ENCODE measurements around the gene RBM26.

Gene RBM26

DNA sequence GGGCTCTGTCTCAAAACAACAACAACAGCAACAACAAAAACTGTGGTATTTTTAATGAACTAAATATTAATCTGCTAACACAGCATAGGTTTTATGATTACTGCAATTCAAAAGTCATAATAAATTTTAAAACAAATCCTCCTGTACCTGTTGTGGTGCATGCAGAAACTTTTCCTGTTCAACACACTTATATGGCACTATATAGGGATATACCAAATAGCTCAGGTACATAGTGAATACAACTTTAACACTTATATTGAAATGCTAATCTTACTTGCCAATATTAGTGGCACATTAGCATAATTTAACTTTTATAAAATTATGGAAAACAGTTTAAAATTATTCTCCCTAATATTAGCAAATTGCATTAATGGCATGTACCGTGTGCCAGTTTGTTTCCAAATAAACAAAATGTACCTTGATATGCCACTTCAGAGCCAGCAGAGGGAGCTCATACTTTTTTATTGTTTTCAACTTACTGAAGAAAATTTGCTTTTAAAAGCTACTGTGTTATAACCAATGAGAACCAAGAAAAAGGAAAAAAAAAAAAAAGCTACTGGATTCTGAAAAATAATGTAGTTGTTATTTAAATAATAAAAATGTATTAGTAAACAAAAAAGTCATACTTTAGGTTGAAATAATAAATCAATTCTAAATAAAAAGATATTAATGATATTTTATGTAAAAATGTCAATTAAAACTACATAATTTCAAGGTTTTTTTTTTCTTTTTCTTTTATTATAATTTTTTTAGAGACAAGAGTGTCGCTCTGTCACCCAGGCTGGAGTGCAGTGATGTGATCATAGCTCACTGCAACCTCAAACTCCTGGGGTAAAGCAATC lies 18.0 kb upstream of the RBM26 start:
- DNase-seq: no peak

DNA sequence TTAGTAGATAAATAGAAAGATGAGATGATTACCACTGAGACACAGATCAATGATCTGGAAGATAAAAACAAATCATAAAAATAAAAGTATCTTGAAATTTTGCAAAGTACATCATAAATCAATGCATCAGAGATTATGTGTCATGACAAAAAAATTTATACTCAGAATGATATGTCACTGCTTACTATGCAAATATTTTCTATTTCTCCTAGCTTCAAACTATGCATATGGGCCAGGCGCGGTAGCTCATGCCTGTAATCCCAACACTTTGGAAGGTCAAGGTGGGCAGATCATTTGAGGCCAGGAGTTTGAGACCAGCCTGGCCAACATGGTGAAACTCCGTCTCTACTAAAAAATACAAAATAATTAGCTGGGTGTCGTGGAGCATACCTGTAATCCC lies 17.3 kb upstream of the RBM26 start:
- ATAC-seq (no peak), DNase-seq (no peak)

More for the DNA sequence above, 18.0 kb upstream of the RBM26 start:
- no peak for ATAC-seq

DNA sequence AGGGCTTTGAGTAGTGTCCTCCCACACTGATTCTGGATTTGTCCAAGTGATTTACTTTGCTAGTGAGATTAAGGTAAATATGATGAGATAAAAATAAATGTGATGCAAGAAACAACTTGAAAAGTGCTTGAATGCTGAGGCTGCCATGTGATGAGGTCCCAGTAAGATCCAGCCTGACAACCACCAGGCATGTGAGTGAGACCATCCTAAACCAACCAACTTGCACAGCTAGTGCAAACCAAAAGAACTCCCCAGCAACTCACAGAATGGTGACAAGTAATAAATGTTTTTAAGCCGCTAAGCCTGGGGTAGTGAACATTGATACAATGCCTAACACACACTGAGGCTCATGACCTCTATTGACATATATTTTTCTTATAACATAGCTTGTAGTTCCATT lies 13.3 kb upstream of the RBM26 start:
- DNase-seq: no peak
- ATAC-seq: no peak

DNA sequence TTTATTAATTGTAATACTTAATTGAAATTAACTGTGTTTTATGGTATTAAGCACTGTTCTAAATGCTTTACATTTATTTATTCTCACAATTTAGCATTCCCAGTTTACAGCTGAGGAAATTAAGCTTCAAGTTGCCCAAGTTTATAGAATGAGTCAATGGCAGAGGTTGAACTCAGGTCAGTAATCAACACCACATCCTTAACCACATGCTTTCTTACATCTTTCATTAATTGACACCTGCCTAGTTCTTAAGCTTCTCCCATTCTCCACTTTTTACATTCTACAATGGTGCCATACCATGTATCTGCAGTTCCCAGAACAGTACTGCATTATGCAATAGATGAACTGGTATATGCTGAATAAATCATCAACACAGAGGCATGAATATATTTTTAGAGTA lies 11.7 kb upstream of the RBM26 start:
- no peak for DNase-seq

DNA sequence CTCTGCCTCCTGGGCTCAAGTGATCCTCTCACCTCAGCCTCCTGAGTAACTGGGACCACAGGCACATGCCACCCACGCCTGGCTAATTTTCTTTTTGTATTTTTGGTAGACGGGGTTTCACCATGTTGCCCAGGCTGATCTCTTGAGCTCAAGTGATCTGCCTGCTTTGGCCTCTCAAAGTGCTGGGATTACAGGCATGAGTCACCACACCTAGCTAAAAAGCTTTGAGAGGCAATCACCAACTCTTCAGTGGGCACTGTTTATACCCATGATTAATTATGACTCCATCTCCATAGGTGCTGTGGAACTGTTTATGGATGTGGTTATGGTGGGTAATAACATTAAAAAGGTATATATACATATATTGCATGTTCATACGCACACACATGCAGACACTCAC lies 7.5 kb upstream of the RBM26 start:
- ATAC-seq (peak; percentile 40), DNase-seq (no peak)

More for the DNA sequence above, 11.7 kb upstream of the RBM26 start:
- ATAC-seq: no peak

DNA sequence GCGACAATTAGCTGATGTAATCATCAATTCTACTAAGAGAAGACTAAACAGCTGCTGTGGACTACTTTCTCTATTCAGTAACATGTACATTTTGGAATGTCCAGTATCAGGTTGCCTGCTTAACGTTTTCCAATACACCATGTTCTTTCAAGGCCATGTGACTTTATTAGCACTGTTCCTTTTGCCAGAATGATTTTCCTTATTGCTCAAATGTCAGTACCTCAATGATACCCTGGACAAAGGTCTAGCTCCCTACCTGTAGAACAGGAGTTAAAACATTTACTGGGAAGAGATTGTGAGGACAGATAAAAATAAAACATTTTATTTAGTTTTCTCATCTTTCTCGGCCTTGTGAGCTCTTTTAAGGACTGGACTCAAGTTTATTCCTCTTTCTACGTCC lies 3.8 kb upstream of the RBM26 start:
- ATAC-seq: no peak
- no peak for DNase-seq

DNA sequence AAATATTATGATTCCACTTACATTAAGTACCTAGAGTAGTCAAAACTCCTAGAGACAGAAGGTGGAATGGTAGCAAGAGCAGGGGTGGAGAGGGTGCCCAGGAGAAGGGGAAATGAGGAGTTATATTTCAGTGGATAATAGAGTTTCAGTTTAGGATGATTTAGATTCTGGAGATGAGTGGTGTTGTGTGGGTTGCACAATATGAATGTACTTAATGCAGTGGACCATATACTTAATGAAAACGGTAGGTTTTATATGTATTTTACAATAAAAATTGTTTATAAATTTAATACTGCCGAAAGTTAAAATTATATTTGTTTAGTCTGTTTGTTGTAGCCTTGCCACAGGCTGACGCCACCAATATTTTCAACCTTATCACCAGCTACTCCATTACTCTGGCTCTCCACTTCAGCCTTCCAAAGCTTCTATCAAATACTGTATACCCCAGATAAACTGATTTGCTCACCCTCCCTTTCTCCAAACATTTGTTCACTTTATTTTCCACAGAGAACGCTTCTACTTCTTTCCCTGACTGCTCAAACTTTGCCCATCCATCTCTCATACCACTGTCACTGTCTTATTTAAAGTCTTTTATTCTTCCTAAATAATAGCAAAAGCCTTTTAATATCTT lies 1.4 kb upstream of the RBM26 start:
- DNase-seq (no peak), ATAC-seq (no peak)

DNA sequence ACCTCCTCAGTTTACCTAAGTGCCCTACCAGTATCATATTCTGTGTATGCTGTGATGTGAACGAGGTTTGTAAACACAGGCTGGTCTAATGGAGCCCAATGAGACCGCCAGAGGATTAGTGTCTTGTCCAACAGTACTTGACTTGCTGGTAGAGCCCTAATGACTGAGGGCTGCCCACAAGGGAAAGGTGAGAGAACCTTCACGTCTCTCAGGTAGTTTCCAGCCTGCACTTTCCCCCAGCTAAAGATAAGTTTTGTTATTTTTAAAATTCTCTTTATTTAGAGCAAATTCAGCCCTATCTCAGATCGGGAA lies 498 bp upstream of the RBM26 start:
- DNase-seq: no peak
- peak; percentile 35 for ATAC-seq

DNA sequence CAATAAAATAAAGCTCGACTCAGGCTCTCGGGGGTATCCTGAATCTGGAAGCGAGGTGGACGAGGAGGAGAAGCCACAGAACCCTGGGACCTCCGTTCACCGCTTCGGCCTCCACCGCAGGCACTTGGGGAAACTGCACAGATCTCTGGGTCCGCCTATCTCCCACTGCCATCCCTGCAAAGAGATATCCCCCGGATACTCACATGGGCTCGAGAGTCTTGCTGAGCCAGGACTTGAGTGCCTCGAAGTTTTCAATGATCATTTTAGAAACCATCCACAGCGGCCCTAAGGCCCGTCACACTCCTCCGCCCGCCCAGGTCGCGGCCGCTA lies 589 bp downstream of the RBM26 start:
- ATAC-seq (peak; percentile 47), DNase-seq (no peak)

DNA sequence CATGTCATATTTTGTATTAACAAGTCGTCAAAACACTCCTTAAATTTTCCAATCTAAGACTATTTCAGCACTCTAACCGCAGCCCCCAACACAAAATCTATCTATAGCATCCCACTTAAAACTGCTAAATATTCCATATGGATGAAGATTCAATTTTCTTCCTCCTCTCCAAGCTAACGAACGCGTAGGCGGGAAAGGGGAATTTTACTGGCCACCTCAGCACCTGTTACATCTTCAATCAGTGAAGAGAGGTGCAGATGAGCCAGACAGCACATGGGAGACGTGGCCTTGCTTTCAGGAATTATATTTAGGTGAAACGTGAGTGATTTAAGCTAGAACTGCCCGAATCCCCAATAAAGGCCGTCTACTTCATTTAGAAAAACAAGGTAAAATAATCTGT lies 1.1 kb downstream of the RBM26 start:
- ATAC-seq (no peak), DNase-seq (peak; percentile 58)

DNA sequence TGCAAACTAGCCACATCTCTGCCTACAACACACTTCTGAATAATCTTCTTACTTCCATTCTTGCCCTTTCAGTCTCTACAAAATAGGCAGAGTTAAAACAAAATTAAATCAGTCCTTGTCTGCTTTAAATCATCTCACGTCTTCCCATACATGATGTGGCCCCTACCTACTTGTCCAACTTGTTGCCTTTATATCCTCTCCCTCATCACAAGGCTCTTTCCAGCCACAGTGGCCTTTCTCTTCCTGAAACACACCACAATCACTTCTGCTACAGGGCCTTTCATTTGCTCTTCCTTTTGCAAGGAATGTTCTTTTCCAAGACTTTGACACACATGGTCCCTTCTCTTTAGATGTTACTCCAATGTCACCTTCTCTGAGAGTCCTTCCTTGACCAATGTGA lies 1.7 kb downstream of the RBM26 start:
- ATAC-seq (no peak), DNase-seq (no peak)

DNA sequence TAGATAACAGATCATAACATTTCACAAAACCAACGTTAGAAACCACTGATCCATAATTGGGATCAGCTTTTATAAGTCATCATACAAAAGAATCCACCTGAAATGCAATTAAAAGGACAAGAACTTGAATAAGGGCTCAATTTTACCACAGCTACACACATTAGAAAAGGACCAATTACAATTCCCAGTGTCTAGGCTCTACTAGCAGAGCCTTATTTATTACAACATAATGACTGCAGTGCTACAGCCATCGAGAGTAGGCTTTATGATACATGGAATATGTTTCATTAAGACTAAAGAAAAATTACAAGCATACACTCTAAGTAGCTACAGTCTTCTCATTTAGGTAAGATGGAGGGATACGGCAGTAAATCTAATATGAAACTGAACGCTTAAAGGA lies 2.9 kb downstream of the RBM26 start:
- DNase-seq: no peak
- no peak for ATAC-seq

DNA sequence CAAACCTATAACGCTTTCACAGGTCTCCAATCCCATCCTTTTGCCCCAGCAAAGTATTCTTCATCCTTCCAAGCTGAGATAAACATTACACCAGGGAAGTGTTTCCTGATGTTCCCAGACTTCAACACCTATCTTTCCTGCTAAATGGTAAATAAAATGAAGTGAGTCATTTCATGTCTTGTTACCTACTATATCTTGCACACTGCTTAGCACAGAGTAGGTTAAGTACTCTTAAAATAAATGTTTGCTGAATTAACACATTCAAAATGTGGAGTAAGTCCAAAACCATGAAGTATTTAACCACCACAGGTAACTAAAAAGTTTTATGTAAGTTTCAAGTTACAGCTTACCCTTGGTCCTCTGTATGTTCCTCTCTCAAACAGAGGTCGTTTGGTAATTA lies 3.4 kb downstream of the RBM26 start:
- DNase-seq (no peak), ATAC-seq (no peak)

DNA sequence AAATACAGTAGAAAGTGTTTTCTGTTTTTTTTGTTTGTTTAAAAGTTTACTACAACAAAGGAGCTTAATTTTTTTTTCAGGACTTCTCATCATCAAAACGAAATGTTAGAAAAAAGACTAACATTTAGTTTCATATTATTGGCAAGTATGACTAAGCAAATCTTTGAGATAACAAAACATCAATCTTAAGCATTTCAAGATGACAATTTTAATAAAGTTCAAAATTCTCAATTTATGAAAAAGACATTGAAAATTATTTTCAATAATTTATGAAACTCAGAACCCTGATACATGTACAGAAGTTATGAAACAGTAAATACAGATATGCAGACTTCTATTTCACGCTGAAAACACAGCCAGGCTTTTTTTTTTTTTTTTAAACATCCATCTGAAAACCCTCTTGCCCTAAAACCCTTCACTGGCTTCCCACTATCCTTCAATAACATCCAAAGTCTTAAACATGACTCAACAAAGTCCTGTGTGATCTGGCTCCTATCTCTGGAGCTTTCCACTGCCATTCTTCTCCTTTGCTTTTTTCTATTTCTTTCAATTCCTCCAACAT lies 3.9 kb downstream of the RBM26 start:
- no peak for DNase-seq

DNA sequence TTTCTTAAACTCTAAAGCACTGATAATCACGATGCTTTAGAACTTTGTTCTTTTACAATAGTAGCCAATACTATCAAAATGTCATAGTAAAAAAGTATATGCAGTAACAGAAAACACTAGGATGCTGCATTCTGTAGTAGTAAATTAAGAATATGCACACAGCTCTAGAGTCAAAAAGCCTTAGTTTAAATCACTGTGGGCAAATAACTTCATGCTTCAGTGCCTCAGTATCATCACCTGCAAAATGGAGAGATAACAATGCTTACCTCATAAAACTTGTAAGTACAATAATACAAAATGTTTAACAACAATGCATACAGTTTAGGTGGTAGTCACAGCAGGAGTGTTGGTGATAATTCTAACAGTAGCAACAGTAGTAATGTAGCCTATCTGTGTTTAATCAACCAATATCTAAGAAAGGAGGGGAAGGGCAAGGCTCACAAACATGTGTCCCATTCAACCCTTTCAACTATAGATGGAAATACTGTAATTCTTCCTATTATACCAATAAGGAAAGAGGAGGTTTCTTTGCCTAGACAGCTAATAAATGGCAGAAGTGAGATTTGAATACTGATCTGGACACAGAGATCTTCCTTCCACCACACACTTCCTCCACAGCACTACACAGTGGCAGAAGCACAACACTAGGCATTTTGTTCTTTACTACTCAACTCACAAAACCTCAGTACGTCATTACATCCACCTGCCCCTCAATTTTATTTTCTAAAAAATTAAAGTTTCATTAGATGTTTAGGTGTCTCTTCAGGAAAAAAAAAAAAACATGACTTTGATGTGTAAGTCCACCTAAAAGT lies 4.6 kb downstream of the RBM26 start:
- DNase-seq (no peak), ATAC-seq (no peak)

More for the DNA sequence above, 3.9 kb downstream of the RBM26 start:
- ATAC-seq: no peak

DNA sequence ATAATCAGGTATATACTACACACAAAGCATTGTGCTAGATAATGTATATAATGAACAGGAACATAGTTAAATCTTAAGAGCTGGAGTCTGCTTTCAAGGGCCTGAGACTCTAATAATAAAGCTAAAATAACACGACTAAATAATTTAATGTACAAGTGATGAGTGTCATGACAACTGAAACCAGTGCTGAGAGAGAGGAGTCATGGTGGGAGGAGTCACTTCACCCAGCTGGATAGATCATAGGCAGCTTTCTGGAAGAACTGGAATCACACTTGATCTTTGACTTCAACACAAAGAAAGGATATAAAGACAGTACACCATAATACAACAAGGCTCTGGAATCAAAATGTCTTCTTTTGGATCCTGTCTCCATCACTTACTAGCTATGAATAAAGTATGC lies 7.1 kb downstream of the RBM26 start:
- DNase-seq (no peak), ATAC-seq (no peak)

DNA sequence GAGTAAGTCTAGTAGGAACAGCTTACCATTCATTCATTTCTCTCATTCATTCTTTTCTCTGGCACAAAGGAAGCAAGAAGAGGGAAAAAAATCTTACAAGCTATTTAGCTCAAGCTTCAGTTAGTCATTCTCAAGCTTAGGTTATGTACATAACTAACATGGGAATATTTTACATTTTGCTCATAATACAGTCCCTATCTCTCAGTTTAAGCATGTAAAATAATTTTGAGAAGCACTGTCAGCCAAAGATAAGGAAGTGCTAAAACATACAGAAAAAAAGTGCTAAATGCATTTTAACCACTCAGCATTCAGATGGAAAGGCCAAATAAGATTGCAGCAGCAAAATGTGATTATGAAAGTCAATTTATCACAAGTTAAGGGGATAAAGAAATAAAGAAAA lies 7.9 kb downstream of the RBM26 start:
- DNase-seq (no peak), ATAC-seq (no peak)

DNA sequence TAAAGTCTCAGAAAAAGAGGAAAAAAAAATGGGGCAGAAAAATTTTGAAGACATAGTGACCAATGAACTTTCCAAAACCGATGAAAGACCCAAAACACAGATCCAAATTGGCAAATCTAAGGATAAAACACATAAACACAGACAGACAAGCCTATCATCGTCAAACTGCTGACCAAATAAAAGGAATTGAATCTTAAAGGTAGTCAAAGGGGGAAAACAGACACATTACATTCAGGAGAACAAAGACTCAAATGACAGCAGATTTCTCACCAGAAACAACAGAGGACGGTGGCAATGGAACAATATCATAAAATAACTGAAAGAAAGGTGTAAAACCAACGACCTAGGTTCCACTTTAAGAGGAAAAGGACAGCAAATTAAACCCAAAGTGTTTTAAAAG lies 10.2 kb downstream of the RBM26 start:
- no peak for ATAC-seq

DNA sequence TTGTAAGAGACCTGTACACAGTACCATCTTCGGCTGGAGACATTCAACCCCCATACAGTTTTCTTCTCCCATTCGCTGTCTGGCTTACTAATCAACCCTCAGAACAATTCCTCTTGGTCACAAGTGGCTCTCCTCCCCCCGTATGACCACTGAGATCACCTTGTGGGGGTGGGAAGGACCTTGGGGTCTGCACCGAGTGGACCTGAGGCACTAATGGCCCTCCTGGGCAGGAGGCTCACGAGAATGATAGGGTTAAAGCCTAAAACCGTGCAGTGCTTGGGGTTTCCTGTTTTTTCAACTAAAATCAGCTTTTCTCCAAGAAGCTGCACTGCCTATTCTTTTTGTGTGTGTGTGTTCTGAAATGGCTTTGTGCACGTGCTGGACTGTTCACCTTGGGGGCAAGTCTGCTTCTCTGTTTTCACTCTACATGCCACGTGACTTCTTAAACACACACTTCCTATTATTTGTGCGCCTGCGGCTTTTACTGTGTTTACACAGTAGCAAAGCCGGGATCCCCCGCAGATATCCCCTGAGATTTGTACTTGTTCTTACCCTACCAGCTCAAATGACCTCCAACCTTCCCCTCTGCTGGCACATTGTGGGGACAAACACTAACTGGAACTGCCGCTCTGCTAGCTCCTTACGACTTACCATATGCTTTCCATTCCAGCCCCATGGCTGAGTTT lies 12.3 kb downstream of the RBM26 start:
- peak; percentile 53 for DNase-seq

More for the DNA sequence above, 10.2 kb downstream of the RBM26 start:
- no peak for DNase-seq

DNA sequence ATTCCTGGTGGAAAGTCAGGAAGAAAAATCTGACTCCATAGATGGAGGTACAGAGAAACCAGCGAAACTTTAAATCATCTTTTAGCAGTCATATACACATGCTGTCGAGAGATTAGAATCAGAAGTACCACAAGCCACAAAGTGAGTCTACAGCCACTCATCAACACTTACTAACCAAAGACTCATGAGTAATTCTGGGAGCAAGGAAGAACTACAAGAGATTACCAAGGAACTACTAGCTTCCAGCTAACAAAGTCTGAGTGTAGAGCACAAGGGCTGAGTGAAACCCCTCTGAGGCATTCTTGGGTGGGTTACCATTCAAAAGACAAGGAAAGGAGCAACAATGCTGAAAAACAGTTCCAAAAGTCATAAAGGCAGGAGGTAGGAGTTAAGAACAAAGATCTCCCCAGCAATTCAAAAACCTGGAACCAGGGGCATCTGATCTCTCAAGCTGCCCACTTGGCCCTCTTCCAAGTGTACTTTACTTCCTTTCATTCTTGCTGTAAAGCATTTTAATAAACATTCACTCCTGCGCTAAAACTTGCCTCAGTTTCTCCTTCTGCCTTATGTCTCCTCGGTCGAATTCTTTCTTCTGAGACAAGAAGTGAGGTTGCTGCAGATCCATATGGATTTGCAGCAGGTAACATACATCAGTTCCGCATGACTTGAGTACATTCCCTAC lies 13.0 kb downstream of the RBM26 start:
- DNase-seq: no peak

More for the DNA sequence above, 12.3 kb downstream of the RBM26 start:
- ATAC-seq: peak; percentile 42

DNA sequence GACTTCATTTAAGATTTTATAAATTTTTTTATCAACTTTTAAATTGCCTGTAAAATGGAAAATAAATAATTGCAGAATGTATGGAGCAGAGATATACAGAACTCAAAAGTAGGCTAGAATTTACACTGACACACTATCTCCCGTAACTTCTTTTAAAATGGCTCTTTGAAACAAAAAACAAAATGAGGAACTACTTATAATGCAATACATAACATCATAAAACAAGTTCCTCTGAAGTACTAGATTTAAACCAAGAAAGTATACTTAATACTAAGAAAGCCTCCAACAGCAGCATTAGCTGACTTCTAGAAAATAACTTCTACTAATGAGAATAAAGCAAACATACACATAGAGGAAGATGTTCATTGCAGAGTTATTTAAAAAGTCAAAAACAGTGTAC lies 17.0 kb downstream of the RBM26 start:
- no peak for DNase-seq
- no peak for ATAC-seq

More for the DNA sequence above, 13.0 kb downstream of the RBM26 start:
- ATAC-seq: peak; percentile 92

DNA sequence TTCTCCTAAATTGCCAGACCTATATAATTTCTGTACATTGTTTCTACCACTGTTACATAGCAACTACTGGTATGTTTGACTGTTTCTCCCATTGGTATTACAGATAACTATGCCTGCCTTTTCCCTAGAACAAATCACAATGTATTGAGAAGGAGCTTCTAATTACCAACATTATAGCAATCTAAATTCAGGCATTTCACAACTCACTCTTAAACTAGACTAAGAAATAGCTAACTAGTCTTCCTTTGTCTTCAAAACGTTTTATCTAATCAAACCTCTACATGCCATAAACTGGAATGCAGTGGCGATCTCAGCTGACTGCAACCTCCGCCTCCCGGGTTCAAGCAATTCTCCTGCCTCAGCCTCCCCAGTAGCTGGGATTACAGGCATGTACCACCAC lies 18.2 kb downstream of the RBM26 start:
- DNase-seq (no peak), ATAC-seq (no peak)

Data from stimulated activated naive CD8-positive, alpha-beta T cell treated with anti-CD3 and anti-CD28 coated beads, Interleukin-15, Interleukin-2, amounts not matched to agents 100 U/mL and 50 U/mL, for 24 hours (primary cell).